ENCODE data around the gene GPR158. TPM values are rescaled to one million over a fixed set of nuclear protein-coding genes. Genes with fewer than 3 reads are reported as not detected.
A peak's percentile ranks its signal among the peaks of the same experiment; 100 is the strongest.

Gene GPR158
- total RNA-seq, 1 donor from 2014 or later: 0.12 TPM

- H3K27ac ChIP-seq: no peak overlapping the region
- H3K36me3 ChIP-seq: no peaks in the 10 kb centered on the region
- no peak for TF ChIP-seq CTCF (IDR thresholded peaks at IDR 0.05)
- peak; percentile 39 to 61 for ATAC-seq
- H3K4me3 ChIP-seq: peak overlapping the region; percentile 53
- intact Hi-C loops (cut with DNase I): no loop called here
- no peaks in the 10 kb centered on the region for H3K9me3 ChIP-seq
- DNase-seq: no peak
- H3K27me3 ChIP-seq (ENCODE audit: low read depth): peaks cover 51% of the 10 kb centered on the region
- H3K4me1 ChIP-seq: peaks cover 18% of the 10 kb centered on the region
Observed at GRCh38 chr10:25175527-25176420, 973 bp downstream of the GPR158 start.

DNA sequence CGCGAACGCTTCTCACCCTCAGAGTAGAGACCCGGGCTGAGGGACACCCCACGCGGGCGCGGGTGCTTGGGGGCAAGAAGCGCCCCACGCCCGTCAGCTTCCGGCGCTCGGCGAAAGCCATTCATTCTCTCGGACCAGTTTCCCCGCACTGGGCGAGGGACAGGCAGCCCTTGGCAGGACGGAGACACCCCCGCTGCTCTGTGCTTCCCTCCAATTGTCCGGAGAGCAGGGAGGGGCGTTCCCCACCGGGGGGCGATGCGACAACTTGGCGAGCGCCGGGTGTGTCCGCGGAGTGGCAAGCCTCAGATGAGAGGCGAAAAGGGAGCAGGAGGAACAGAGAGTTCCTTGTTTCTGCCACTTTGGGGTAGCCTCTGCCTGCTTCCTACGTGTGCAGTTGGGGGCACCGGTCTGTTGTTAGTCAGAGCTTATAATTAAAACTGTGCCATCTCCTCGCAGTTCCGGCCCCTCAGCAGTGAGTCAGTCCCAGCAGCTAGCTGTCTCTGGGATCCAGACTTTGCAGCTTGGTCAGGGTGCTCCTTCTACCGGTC lies 1.7 kb downstream of the GPR158 start:
- H3K4me3 ChIP-seq: no peak overlapping the region
- H3K36me3 ChIP-seq: no peaks in the 10 kb centered on the region
- intact Hi-C loops (cut with DNase I): no loop called here
- H3K4me1 ChIP-seq: peaks cover 18% of the 10 kb centered on the region
- H3K27ac ChIP-seq: no peak overlapping the region
- DNase-seq (no peak), ATAC-seq (no peak)
- TF ChIP-seq CTCF (IDR thresholded peaks at IDR 0.05): no peak
- H3K27me3 ChIP-seq (ENCODE audit: low read depth): peaks cover 51% of the 10 kb centered on the region
- no peaks in the 10 kb centered on the region for H3K9me3 ChIP-seq

DNA sequence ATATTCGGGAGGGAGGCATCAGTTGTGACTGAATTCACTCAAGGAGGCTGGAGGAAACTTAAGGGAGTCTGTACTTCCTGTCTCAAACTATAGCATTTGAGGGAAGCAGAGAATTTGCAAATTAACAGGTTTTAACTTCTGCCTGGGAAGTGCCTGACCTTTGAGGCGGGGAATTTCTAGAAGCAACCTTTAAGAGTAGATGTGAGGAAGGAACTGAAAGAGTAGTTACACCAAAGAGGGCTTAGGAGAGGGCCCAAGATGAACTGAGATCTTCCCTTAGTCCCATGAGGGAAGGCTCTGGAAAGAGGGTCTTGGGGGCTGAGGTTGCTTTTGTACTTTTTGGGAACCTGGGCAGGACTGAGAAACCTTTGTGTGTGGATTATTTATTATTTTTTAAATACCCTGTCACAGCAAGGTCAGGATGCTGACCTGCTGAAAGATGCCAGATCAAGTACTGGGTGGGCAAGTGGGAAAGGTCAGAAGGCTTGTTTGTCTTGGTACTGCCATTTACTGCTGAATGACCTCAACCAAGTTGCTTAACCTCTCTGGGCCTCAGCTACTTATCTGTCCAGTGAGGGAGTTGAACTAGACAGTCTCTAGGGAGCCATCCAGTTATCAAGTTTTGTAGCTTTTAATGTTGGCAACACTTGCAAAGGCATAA lies 2.4 kb downstream of the GPR158 start:
- Histone ChIP-seq H3K4me1 (peaks cover 18% of the 10 kb centered on the region), H3K4me3 (no peak overlapping the region), H3K27me3 (ENCODE audit: low read depth) (peaks cover 51% of the 10 kb centered on the region), H3K27ac (no peak overlapping the region), H3K9me3 (no peaks in the 10 kb centered on the region), H3K36me3 (no peaks in the 10 kb centered on the region)
- intact Hi-C loops (cut with DNase I): no loop called here
- DNase-seq: no peak
- no peak for TF ChIP-seq CTCF (IDR thresholded peaks at IDR 0.05)
- no peak for ATAC-seq

DNA sequence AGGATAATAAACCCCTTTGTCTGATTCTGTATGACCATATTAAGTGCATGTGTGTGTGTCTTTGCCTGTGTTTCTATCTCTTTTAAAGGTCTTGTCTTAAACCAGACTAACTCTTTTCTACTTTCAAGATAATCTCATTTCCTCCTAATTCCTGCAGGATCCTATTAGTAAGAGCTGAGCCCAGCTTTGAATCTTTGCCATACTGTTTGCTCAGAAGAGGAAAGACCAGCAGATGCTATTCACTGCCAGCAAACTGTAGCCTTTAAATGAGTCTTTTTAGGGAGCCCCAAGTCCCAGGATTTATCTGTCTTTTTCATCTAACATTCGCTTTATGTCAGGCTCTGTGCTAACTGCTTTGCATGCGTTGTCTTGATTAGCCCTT lies 2.9 kb downstream of the GPR158 start:
- no peak overlapping the region for H3K4me3 ChIP-seq
- no peak for ATAC-seq
- H3K9me3 ChIP-seq: no peaks in the 10 kb centered on the region
- no peak for DNase-seq
- no peaks in the 10 kb centered on the region for H3K36me3 ChIP-seq
- H3K27me3 ChIP-seq (ENCODE audit: low read depth): peaks cover 51% of the 10 kb centered on the region
- intact Hi-C loops (cut with DNase I): no loop called here
- H3K27ac ChIP-seq: no peak overlapping the region
- peaks cover 18% of the 10 kb centered on the region for H3K4me1 ChIP-seq
- TF ChIP-seq CTCF (IDR thresholded peaks at IDR 0.05): no peak

- no peak for TF ChIP-seq CTCF (IDR thresholded peaks at IDR 0.05)
- H3K27me3 ChIP-seq (ENCODE audit: low read depth): peaks cover 49% of the 10 kb centered on the region
- no peak overlapping the region for H3K27ac ChIP-seq
- H3K4me1 ChIP-seq: peaks cover 18% of the 10 kb centered on the region
- H3K9me3 ChIP-seq: no peaks in the 10 kb centered on the region
- DNase-seq (no peak), ATAC-seq (no peak)
- H3K4me3 ChIP-seq: no peak overlapping the region
- intact Hi-C loops (cut with DNase I): no loop called here
- no peaks in the 10 kb centered on the region for H3K36me3 ChIP-seq
Observed at GRCh38 chr10:25178411-25178810, 3.6 kb downstream of the GPR158 start.
